Measurements from ENCODE around the gene UROC1.

Gene UROC1

DNA sequence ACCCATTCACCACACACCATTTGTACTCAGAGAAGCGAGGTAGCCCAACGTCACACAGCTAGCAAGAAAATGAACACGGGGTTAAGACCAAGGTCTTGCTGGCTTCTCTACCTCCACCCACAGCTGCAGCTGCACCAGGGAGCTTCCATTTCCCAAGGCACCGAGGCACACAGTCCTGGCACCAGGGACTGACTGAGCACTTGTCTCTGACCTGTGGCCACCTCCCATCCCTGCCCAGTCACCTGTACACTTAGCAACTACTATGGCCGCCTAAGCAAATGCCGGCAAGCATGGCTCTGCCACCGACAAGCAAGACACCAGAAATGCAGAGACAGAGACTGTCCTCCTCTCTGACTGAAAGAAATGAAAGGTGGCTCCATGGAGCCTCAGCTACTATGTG lies 57.2 kb downstream of the UROC1 start:
- no peak for DNase-seq (ENCODE audit: low read depth, low spot score)

DNA sequence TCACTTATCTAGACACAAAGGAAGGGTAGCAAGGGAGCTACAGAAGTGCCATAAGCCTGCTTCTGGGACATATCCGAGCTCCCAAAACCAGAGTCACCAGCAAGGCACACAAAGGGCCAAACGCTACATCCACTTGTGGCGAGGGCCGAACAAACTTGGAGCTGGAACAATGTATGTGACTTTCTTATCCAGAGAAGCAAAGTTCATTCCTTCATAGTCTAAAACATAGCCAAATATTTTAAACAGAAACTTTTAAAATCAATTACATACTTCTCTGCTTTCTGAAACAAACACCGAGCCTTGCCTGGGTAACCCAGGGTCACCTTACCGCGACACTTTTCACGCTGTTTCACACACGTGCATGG lies 57.8 kb downstream of the UROC1 start:
- DNase-seq (ENCODE audit: low read depth, low spot score) = no peak

DNA sequence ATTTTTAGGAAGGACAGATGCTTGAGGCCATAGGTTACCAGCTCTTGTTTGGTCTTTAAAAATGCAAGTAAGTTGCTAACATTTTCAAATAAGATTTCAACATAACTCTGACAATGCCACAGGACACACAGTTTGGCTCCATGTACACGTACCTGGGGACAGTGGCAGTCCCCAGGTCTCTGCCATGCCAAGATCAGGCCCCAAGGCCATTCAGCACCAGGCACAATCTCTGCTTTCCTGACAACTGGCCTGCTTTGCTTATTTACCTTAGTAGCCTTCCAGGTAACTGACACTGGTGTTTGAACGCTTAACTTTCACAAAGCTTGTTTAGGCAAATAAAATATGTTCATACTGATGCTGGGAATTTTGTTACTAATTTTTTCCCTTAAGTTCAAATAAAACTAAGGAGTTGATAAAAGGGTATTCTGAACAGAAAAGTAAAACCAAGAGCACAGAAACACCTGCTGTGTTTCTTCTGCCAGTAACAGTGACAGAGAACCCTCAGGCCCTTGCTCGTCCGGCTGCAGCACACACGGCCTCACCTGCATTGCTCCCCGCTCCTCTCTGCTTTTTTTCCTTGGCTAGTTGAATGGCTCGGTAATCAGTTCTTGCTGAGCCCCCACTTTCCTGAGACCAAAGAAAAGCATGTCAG lies 58.3 kb downstream of the UROC1 start:
- no peak for DNase-seq (ENCODE audit: low read depth, low spot score)

DNA sequence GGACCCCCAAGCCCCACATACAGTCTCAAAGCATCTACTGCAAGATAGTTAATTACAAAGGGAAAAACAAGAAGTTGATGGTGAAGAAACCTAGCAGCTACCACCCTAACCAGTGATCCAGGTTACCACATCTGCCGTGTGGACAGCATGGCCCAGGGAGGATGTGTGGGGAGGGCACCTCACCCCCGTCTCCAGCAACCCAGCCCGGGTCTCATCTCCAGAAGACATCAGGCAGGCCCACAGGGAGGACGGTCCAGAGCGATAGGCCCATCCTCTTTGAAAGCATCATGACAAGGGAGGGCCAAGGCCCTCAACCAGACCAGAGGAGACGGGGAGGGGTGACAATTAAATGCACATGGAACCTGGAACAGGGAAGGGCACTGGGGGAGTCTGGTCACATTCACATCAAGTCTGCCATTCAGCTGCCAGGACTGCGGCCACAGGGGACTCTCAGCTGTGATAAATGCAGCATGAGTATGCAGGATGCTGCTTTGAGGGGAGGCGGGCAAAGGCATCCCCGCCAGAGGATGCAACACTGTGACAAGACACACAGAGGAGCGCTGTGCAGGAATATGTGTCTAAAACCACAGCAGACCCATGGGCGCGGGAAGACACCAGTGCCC lies 60.7 kb downstream of the UROC1 start:
- no peak for DNase-seq (ENCODE audit: low read depth, low spot score)

DNA sequence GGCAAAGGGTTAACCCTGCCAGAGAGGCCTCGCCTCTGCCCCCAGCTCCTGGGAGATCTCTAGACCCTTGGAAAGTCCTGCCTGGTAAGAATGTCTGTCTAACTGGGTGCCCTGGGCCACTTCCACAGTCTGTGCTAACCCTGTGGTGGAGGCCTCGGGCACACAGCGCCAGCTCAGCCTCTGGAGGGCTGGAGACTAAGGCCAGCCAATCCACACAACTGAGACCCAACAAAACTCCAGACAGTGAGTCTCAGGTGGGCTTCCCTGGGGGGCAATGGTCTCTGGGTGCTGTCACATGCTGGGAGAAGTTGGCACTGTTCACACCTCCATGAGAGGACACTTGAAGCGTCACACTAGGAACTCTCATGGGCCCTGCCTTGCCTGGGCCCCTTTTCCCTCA lies 61.4 kb downstream of the UROC1 start:
- DNase-seq (ENCODE audit: low read depth, low spot score) = no peak

DNA sequence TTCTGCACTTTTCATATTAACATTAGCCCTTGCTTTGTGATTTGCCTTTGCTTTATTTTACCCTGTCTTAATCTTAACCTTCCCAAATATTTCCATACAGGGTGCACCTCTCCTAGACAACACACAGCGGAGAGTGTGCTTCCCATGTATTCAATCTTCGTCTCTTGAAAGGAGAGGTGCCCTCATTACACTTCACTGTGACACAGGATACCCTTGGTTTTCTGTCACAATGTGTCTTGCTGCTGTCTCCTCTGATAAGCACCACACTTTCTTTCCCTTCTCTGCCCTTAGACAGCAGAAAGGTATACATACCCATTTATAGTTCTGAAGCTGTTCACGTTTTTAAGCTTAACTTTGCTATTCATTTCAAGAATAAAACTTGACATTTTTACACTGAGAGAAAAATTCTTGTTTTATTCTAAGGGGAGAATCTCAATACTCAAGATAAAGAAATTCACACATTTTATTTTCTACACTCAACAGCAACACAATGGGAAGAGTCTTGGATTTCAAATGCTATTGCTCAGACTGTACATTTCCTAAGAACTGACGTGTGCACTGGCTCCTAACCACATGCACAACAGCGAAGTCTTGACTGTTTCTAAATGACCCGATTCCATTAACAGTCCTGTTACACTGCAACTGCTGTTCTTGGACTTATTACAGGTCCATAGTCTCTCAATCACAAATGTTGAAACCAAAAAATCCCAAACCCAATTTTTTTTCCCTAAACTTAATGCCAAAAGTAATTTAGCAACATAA lies 63.0 kb downstream of the UROC1 start:
- DNase-seq (ENCODE audit: low read depth, low spot score) = no peak

DNA sequence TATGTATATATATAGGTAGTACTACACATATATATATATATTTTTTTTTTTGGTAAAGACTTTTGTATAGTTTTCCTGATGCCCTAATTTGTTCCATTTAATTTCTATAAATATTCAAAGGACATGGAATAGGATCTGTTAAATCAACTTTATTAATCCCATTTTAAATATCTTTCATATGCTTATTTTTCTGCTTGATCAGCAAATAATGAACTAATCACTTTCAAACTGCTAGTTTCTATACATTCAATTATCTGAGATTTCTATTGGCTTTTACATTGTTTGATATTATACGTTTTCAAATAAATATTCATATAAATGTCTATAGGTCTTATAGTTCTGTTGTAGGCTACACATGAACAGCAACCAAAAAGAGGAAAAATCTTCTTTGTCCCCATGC lies 63.5 kb downstream of the UROC1 start:
- DNase-seq (ENCODE audit: low read depth, low spot score) = no peak

DNA sequence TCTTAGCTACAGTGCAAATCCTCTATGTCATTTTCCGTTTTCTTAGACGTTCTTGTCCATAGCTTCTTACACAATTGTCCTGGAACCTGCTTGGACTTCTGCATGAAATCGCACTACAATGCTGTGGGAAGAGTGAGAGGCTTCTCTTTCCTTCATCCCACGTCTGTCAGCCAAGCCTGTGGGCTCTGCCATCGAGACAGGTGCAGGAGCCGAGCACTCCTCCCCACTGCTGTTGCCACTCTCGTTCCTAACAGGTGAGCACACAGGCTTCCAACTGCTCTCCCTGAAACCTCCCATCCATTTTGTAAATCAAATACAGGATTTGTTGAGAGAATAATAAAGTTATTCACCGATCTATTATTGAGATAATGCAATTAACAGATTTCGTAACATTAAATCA lies 65.4 kb downstream of the UROC1 start:
- DNase-seq (ENCODE audit: low read depth, low spot score) = no peak

DNA sequence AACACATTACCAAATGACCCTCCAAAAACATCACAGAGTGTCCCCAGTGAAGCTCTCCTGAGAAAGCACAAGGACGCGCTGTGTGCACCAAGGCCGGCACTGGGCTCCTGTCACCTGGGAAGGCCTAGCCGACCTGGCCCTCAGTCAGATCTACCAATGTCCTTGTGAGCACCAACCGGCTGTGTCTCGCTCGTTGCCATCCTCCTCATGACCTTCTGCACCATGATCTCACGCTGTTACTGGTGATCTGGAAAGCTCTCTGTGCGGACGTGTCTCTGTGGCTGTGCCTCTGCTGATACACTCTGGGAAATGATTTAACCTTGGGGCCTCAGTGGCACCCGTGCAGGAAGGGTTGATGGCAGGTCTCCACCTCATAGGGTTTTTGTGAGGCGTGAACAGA lies 66.1 kb downstream of the UROC1 start:
- DNase-seq (ENCODE audit: low read depth, low spot score) = no peak

DNA sequence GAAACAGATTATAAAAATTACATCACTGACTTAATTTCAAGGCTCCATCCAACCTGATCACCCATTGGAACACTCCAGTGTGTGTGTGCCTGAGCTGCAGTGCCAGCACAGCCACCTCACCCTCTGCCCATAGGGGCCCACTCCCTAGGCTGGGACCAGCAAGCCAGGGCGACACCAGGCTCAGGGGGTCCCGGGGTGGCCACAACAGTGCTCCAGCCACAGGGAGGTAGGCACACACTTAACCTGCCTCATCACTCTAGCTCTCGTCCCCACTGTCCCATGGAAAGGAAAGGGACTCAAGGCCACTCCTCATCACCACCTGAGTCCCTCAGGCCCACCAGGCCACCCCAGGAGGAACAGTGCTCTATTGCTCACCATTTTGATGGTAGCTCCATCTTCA lies 66.8 kb downstream of the UROC1 start:
- no peak for DNase-seq (ENCODE audit: low read depth, low spot score)

DNA sequence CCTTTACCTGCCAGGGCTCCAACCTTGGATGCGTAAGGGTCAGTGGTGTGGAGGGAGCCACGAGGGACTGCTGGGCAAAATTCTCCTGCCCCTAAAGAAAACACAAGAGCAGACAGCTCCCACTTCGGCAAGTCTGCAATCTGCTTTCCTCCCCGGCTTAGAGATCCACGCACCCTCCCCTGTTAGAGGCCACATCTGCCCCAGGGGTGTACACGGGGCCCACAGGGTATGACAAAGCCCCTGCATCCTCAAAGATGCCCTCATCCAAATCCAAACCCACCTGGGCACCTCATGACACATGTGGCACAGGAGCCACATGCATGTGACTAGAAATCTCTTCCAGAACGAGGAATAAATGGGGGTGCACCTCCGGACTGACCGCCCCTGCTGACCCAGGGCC lies 67.4 kb downstream of the UROC1 start:
- no peak for DNase-seq (ENCODE audit: low read depth, low spot score)

DNA sequence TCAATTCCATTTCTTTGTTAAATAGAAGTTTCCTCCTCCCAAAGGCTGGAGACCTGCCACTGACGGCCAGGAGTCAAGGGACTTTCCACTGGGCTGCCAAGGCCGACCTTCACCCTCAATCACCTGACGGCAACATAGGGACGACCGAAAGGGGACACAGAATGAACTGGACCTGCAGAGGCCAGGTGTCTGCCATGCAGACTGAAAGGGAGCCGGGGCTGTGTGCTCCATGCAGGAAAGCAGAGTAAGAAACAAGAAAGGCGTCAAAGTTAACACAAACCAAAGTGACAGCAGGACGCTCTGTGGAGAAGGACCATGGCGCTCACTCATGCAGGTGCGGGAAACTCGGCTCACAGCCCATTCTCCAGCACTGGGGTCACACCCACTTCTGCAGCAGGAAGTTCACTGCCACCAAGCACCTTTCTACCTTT lies 67.9 kb downstream of the UROC1 start:
- no peak for DNase-seq (ENCODE audit: low read depth, low spot score)

DNA sequence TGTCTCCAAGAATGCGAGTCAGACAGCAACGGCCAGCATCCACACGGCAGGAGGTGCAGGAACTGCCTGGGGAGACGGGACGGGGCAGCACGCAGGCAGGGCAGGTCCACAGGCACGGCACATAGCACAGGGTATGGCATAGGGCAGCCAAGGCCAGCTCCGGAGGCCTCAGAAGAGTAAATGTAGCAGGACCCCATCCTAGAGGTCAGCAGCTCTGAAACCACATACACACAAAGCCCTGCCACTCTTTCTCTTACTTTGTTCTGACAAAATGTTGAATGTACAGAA lies 68.7 kb downstream of the UROC1 start:
- no peak for DNase-seq (ENCODE audit: low read depth, low spot score)

DNA sequence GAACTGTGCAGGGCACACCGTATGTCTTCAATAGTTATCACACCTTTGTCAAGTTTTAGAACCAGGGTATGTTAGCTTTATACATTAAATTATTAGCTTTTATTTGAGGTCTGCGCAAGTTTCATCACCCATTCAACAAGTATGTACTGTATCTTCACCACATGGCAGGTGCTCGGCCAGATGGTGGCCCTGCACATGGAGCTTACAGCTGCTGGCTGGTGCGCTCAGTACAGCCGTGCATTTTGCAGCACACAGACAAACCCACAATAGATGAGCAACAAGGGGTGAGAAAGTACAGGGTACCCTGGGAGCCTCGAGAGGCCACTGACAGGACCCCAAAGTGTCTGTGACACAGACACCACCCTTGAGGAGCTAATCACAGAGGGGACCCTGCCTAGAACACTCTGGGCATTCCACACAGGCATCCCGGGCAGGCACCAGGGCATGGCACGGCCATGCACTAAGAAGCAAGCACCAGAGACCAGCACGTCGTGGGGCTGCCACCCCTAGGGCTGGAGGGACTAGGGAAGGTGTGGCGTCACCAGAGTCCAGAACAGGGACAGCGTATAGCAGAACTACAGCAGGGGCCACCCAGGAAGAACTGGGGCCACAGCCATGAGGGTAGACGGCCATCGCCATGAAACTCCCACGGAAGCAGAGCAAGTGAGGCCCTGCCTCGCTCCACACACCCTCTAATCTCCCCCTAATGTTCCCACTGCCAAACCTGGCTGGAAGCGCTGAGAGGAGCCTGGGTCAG lies 69.3 kb downstream of the UROC1 start:
- no peak for DNase-seq (ENCODE audit: low read depth, low spot score)

DNA sequence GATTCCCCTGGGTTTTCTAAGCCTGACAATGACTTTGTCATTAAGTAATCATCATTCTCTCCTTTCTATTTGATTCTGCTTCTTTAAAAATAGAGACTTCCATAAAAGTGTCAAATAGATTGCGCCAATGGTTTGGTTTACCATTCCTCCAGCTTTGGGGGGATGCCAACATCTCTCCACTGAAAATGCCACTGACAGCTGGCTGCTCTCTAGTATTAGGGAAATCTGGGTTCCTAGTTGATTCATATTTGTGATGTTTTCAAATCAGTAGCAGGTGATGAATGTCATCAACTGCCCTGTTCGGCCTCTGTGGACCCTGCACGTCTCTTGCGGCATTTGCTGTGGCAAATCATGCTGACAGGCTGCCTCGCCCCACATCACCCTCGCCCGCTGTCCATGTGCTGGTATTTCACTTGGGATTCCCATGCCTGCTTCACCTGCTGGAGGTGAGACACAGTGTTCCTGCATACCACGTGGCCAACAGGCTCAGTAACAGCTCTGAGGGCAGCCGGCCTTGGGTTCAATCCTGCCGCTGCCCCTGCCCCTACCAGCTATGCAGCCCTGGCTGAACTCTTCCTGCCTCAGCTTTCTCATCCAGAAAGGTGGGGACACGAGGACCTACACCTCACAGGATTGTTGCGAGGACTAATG lies 70.0 kb downstream of the UROC1 start:
- DNase-seq (ENCODE audit: low read depth, low spot score) = no peak

DNA sequence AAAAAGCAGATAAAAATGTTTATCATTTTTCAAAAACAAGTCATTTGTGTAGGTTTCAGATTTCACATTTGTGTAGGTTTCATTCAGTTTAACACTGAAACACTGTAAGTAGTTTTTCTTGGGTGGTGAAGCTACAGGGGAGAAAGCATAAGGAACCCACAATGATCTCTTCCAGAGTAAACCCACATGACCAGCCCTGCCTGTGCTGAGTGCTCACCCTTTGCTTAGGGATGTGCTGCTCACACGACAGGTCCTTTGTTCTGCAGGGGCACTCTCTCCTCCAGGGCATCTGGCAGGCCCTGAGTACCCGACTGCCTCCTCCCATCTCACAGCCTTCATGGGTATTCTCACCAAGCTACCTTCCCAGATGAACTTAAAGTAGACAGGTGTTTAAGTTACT lies 70.8 kb downstream of the UROC1 start:
- DNase-seq (ENCODE audit: low read depth, low spot score) = no peak

DNA sequence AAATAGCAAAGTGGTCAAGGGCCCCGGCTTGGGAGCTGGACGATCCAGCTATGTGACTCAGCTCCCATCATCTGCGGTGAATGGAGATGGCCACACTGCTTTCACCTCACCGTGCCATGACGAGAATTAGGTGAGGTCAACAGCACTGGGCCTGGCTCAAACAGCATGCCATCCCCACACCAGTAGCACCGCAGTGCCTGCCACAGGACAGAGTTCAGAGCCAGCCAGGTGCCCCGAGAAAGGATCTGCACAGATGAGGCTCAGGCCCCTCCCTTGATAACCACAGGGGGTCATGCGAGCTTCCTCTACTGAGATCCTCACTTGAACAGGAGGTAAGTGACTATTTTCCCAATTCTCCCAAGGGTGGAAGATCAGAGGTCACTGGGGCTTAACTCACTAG lies 71.3 kb downstream of the UROC1 start:
- no peak for DNase-seq (ENCODE audit: low read depth, low spot score)

DNA sequence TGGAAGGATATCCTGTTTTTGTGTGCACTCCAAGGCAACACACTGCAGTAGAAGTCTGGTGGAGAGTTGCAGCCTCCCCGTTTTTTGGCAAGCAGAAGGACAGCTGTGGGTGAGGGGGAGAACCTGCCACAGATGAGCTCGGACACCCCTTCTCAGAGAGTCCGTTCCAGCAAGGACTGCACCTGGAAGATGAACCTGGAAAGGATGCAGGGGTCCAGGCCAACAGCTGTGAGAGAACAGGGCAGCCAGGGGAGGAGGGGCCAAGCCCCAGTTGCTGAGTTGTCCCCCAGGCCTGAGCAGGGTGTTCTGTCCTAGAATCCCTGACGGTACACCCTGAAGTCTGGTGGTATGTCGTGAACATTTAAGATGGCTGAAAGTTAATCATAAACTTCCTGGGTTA lies 72.1 kb downstream of the UROC1 start:
- no peak for DNase-seq (ENCODE audit: low read depth, low spot score)

DNA sequence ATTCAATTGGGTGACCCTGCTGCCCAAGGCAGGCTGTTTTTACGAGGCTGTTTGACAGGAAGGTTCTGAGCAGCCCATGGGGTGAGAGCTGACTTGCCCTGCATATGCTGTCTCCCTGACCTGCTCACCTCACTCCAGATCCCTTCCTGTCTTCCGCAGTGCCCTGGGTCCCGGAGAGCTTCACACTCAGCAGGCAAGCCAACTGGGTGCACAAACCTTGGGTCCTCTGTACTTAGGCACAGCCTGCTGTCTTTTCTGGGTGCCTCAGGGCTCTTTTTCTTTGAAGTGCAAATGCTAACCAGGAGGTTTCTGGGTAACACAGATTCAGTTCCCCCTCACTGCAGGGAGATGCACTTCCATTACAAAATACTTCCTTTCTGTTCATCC lies 74.7 kb downstream of the UROC1 start:
- DNase-seq (ENCODE audit: low read depth, low spot score) = no peak

DNA sequence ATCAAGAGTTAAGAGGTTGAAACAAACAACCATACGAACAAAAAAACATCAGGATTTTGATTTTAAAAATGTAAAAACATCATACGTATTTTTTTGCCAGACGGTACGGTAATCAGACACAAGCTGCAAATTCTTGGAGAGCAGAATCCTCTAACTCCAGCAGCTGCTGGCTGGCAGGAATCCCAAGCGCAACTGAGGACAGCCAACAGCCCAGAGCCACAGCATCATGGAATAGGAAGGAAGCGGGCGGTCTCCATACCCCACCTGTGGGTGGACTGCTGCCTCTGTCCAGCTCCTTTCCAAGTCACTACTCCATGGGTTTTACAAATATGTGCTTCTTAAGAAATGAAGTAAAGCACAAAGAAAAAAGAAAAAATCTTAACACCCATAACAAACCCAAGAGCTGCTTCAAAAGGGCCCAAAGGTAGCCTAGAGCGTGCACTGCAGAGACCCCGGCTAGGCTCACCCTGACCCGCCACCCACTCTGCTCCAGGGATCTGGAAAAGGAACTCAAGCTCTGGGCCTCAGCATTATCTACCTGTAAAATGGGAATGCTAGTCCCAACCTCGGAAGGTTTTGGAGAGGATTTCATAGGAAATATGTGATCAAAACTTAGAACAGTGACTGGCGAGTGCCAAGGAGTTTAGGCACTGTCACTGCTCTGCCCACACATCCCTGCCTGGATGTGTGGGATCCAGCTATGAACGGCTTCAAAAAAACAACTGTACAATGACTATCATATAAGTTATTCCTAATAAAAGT lies 75.3 kb downstream of the UROC1 start:
- DNase-seq (ENCODE audit: low read depth, low spot score) = no peak

DNA sequence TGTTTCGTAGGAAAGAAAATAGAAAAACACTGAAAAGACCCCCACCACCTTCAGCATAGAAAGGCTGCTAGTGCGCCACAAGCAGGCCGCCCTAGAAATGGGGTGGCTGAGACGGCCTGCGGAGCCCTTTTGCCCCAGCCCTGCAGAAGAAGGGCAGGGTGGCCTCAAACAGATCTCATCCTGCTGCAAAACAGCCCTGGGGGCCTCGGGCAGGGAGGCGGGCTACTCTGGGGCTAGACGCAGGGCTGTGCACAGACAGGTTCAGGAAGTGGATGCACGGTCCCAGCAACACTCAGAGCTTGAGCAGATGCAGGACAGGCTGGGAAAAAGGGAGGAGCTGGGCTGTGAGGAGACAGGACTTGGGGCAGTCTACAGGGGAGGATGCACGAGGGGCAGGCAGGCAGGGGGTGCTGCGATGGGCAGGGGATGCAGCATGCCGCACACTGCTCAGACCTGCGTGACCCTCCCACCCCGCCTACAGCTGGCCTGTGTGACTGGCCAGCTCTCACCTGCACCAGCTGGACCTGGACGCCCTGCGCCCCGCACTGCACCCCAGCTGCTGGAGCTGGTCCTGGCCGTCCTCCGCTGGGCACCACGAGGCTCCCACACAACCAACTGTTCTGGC lies 76.2 kb downstream of the UROC1 start:
- DNase-seq (ENCODE audit: low read depth, low spot score) = no peak
